Measurements from ENCODE around the gene PCNX3.
A peak's percentile ranks its signal among the peaks of the same experiment; 100 is the strongest.
"Not testable (repeated sequence)": the region's sequence is repeated elsewhere in the genome, so short reads cannot be mapped to it uniquely, and the experiment has no call there.

Gene PCNX3

GRCh38 chr11:65622011-65622410, 6.4 kb downstream of the PCNX3 start:
- DNase-seq, result no peak

- DNase-seq, result no peak
Measured at GRCh38 chr11:65623177-65623576, 7.6 kb downstream of the PCNX3 start.

- no peak for DNase-seq
Measured at GRCh38 chr11:65623852-65624616, 8.5 kb downstream of the PCNX3 start.

DNA sequence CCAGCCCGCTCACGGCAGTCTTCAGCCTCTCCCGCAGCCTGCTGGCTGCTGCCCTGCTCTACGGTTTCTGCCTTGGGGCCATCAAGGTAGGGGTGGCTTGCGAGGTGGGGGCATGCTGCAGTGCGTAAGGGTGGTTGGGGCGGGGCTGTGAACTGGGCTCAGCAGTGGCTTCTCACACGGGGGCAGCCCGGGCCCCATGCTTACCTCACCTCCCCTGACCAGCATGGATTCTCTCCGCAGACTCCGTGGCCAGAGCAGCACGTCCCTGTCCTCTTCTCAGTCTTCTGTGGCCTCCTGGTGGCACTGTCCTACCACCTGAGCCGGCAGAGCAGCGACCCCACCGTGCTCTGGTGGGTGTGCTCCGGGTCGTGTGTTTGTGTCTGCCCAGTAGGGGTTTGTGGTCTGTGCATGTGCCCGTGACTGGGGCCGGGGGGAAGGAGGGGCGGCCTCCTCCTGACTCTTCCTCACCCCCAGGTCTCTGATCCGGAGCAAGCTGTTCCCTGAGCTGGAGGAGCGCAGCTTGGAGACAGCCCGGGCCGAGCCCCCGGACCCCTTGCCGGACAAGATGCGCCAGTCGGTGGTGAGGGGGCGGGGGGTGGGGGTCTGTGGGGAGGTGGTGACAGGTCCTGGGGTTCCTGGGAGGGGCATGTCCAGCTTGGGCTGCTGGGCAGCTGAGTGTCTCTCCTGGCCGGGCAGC, 9.5 kb downstream of the PCNX3 start:
- DNase-seq, result no peak

DNA sequence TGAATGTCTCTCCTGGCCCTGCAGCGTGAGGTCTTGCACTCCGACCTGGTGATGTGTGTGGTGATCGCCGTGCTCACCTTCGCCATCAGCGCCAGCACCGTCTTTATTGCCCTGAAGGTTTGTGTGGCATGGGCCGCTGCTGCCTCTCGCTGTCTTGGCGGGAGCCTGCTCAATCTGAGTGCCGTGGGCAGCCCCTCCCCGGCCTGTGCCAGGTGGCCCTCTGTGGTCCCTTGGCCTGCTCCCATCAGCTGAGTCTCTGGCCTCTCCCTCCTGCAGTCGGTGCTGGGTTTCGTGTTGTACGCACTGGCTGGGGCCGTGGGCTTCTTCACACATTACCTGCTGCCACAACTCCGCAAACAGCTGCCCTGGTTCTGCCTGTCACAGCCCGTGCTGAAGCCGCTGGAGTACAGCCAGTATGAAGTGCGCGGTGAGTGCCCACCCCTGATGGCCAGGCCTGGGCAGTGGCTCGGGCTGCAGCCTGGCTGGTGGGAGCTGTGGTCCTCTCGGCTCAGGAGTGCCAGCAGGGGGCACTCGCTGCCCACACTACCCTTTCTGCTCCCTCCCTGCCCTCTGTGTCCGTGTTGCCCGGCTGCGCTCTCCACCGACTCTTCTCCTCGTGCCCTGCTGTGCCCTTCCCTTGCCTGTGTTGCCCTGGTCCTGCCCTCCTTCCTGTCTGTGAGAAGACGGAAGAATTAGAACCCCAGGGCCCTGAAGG, 10.2 kb downstream of the PCNX3 start:
- DNase-seq, result peak; percentile 45

GRCh38 chr11:65627202-65627601, 11.6 kb downstream of the PCNX3 start:
- no peak for DNase-seq

DNA sequence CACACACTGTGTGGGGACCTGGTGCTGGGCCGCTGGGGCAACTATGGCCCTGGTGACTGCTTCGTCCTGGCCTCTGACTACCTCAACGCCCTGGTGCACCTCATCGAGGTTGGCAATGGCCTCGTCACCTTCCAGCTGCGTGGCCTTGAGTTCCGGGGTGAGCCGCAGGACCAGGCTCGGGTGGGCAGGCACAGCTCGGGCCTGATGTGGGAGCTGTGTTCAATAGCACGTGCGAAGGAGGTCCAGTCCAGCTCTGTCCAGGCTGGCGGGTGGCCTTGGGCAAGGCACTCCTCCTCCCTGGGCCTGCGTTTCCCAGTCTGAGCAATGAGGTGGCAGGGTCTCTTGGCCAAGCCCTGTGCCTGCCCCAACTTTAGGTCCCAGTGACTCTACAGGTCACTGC, 14.0 kb downstream of the PCNX3 start:
- no peak for DNase-seq

DNA sequence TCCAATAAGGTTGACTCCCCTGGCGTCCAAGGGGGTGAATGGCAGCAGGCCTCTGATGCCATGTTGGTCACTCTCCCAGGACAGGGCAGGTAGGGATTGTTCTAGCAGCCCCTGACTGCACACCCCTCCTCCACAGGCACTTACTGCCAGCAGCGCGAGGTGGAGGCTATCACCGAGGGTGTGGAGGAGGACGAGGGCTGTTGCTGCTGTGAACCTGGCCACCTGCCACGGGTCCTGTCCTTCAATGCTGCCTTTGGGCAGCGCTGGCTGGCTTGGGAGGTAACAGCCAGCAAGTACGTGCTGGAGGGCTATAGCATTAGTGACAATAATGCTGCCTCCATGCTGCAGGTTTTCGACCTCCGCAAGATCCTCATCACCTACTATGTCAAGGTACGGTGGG, 14.6 kb downstream of the PCNX3 start:
- no peak for DNase-seq

DNA sequence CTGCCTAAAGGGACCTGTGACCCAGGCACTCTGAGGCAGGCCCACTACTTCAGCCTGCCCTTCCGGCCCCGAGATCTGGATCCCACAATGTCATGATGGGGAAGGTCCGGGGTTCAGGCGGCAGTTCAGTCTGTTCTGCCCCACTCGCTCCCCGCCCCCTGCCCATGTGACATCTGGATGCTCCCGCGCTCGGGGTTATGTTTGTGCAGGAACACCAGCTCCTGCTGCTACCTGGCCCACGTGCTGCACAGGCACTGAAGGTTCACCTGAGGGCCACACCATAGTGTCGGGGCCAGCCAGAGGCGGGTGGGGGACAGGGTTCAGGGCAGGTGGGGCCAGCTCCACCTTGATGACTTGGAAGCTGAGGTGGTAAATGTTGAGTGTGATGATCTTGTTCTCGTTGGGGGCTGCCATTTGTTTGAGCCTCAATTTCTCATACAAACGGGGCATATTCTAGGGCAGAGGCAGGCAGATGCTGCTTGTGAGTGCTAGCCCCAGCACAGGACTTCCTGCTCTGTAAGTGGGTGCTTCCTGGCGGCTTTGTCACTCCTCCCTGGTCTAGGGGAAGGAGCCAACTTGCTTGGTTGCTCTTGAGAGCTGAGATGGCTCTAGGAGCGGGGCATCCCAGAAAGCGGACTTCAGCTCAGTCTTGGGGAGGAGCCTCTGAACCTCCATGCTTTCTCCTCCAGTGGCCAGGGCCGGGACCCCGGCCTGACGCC, 18.0 kb downstream of the PCNX3 start:
- DNase-seq, result no peak

- DNase-seq, result no peak
Measured at GRCh38 chr11:65634109-65634436, 18.5 kb downstream of the PCNX3 start.

DNA sequence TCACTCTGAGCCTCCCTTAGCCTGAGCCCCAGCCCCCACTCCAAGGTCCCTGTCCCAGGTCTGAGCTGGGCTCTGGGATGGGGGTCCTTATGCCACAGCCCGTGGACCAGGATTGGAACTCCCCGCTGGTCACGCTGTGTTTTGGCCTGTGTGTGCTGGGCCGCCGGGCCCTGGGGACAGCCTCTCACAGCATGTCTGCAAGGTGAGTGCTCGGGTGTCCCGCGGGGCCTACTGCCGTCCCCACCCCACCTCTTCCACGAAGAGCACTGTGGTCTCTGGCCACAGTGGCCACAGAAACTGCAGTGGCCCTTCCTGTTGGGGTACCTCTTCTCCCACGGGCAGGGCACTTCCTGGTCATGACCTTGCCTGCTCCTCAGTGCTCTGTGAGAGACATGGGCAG, 18.9 kb downstream of the PCNX3 start:
- no peak for DNase-seq

- no peak for DNase-seq
Measured at GRCh38 chr11:65634905-65635731, 19.5 kb downstream of the PCNX3 start.

GRCh38 chr11:65636108-65637031, 20.8 kb downstream of the PCNX3 start:
- no peak for DNase-seq

GRCh38 chr11:65637032-65637557, 21.5 kb downstream of the PCNX3 start:
- DNase-seq, result no peak

DNA sequence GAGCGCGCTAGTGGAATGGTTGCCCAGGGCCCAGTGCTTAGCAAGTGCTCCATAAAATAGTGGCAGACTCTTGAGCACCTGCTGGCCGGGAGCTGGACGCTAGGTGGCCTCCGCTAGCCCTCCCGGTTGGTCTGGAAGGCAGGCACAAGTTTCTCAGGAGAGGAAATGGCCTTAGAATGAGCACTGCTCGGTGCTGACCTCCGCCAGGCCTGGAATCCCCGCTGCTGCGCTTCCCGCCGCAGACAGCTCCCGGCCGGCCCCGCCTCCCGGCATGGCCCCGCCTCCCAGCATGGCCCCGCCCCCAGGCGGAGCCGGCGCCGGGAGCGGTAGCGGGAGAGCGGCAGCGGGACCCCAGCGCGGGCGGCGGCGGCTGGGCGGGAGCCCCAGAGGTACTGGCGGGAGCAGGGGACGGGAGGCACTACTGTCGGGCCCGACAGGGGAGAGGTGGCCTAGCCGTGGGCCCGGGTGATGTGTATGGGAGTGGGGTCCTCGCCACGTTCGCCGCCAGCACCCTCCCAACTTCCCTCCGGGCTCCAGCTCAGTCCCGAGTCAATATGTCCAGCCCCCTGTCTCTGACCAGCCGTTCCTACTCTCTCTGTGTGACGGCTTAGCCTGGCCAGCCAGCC, 22.3 kb downstream of the PCNX3 start, which contains the start of gene SIPA1:
Gene SIPA1 (plus strand): TSS at position 308 of the 626 bp plus-strand sequence. CDS start 2,821 bp downstream, outside the sequence.
- peak; percentile 74 for DNase-seq

DNA sequence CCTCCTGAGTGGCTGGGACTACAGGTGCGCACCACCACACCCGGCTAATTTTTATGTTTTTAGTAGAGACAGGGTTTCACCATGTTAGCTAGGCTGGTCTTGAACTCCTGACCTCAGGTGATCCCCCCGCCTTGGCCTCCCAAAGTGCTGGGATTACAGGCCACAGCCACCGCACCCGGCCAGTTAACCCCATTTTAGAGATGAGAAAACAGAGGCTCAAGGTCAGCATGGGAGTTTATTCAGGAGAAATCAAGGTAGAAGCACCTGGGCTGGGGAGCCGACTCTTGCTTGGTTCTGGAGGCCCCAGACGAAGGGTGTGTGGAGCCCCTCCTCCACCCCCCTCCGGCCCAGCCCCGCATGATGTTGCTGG, 23.6 kb downstream of the PCNX3 start:
- not testable (repeated sequence) for DNase-seq

DNA sequence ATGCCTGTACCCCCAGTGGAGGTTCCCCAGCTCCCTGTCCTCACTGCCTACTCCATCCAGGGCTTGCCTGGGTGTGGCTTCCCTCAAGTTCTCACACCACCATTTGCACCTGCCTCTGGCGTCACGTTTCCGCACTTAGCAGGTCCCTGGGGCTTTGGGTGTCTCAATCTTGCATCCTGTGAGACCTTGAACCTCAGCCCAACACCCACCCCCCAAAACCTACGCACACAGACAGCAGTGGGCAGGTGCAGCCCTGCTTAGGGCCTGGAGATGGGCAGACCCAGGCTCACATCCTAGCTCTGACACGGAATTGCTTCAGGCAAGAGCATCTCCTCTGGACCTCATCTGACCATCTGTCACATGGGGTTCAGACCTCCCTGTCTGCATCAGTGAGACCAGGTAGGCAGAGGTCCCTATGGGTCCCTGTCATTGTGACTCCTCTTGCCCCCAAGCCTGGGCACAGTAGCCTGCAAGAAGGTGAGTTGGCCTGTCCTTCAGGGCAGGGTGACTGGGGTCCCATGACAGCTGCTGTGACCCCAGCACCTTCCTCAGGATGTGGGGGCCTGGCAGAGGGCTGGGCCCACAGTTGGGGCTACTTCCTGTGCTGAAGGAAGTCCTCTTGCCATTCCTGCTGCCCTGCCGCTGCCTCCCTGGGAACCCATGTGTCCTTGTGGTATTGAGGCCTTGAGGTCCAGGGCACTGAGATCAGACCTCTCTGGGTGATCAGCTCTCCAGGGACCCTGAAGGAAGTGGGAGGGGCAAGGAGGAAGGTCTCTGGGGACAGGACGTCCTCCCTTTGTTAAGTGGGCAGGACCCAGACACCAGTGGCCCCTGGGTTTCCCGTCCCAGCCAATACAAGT, 24.3 kb downstream of the PCNX3 start:
- peak; percentile 57 for DNase-seq

- peak; percentile 41 for DNase-seq
Measured at GRCh38 chr11:65640483-65641296, 25.1 kb downstream of the PCNX3 start.

Measured in activated naive CD4-positive, alpha-beta T cell treated with Interleukin-2 at 50 U/mL for 16 hours (primary cell).